ENCODE measurements around the gene TAF11.
"Not testable (repeated sequence)": the region's sequence is repeated elsewhere in the genome, so short reads cannot be mapped to it uniquely, and the experiment has no call there.

The TAF11 gene

GRCh38 chr6:34887753-34888513 lies at the start of gene TAF11:
Gene TAF11, minus strand, starts transcription at chr6:34888042. Its CDS starts 85 bp downstream, at chr6:34887957.
- peak; percentile 95 for DNase-seq (ENCODE audit: low spot score)

- DNase-seq (ENCODE audit: low spot score): no peak
Measured at GRCh38 chr6:34934516-34934915, 46.7 kb upstream of the TAF11 start.

GRCh38 chr6:34932202-34932601 lies 44.4 kb upstream of the TAF11 start:
- not testable (repeated sequence) for DNase-seq (ENCODE audit: low spot score)

GRCh38 chr6:34930221-34930620 lies 42.4 kb upstream of the TAF11 start:
- no peak for DNase-seq (ENCODE audit: low spot score)

- no peak for DNase-seq (ENCODE audit: low spot score)
Measured at GRCh38 chr6:34929241-34929978, 41.6 kb upstream of the TAF11 start.

- DNase-seq (ENCODE audit: low spot score): no peak
Measured at GRCh38 chr6:34928695-34929094, 40.9 kb upstream of the TAF11 start.

GRCh38 chr6:34928220-34928619 lies 40.4 kb upstream of the TAF11 start:
- no peak for DNase-seq (ENCODE audit: low spot score)

- DNase-seq (ENCODE audit: low spot score): no peak
Measured at GRCh38 chr6:34926655-34927054, 38.8 kb upstream of the TAF11 start.

- DNase-seq (ENCODE audit: low spot score): no peak
Measured at GRCh38 chr6:34924831-34925625, 37.2 kb upstream of the TAF11 start.

- DNase-seq (ENCODE audit: low spot score): no peak
Measured at GRCh38 chr6:34922177-34922663, 34.4 kb upstream of the TAF11 start.

- no peak for DNase-seq (ENCODE audit: low spot score)
Measured at GRCh38 chr6:34920097-34920496, 32.3 kb upstream of the TAF11 start.

- DNase-seq (ENCODE audit: low spot score): no peak
Measured at GRCh38 chr6:34919651-34920050, 31.8 kb upstream of the TAF11 start.

- no peak for DNase-seq (ENCODE audit: low spot score)
Measured at GRCh38 chr6:34917626-34918285, 29.9 kb upstream of the TAF11 start.

- DNase-seq (ENCODE audit: low spot score): no peak
Measured at GRCh38 chr6:34916348-34916967, 28.6 kb upstream of the TAF11 start.

GRCh38 chr6:34914358-34914757 lies 26.5 kb upstream of the TAF11 start:
- no peak for DNase-seq (ENCODE audit: low spot score)

GRCh38 chr6:34912715-34913464 lies 25.0 kb upstream of the TAF11 start:
- no peak for DNase-seq (ENCODE audit: low spot score)

- no peak for DNase-seq (ENCODE audit: low spot score)
Measured at GRCh38 chr6:34911822-34912221, 24.0 kb upstream of the TAF11 start.

GRCh38 chr6:34909320-34909883 lies 21.6 kb upstream of the TAF11 start:
- no peak for DNase-seq (ENCODE audit: low spot score)

GRCh38 chr6:34908194-34908593 lies 20.4 kb upstream of the TAF11 start:
- no peak for DNase-seq (ENCODE audit: low spot score)

GRCh38 chr6:34906826-34907225 lies 19.0 kb upstream of the TAF11 start:
- DNase-seq (ENCODE audit: low spot score): no peak
